HL-60 (cell line): ENCODE results near the gene SHB.

Experiments used
- POLR2AphosphoS5 ChIP-seq: IDR thresholded peaks from 2 replicates; pipeline ENCODE4 v1.6.1; 2012; ENCODE audit warnings: low read depth
- TF ChIP-seq, protein P1 (sequence below): IDR thresholded peaks from one replicate; pipeline ENCODE4 v1.5.1; 2011; ENCODE audit warnings: low read length, control low read depth, inconsistent platforms; ENCODE audit not compliant: insufficient read depth
- TF ChIP-seq, protein P2 (sequence below): IDR thresholded peaks from 2 replicates; pipeline ENCODE4 v1.6.1; 2012; ENCODE audit warnings: low read depth; ENCODE audit not compliant: insufficient replicate concordance

DNA sequence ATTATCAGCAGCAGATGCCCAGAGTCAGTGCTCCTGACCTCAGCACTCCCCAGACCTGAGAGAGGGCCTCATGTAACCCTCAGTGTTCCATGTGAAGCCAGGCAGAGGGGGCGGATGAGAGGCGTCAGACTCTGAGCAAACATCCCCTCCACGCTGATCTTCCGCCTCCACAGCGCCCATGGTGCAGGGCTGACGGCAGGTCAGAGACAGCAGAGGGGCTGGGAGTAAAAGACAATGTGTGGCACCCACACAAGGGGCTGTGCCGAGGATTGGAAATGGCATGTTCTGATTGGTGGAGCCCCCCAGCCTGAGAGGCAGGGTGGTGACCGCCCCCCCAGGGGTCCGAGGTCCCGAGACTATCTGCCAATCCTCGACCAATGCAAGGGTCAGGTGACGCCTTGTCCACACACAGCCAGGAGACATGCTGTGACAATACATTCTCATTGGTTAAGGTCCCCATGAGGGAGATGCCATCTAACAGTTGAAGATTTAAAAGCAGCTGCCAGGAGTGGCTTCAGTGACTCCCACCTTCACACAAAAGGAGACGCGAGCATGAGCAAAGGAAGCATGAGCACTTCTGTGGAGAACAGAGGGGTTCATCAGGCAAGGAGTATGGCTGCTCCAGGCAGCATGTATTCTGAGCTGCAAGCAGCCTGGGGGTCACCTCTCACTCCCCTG lies 145.8 kb downstream of the SHB start:
- TF ChIP-seq, protein P1, sequence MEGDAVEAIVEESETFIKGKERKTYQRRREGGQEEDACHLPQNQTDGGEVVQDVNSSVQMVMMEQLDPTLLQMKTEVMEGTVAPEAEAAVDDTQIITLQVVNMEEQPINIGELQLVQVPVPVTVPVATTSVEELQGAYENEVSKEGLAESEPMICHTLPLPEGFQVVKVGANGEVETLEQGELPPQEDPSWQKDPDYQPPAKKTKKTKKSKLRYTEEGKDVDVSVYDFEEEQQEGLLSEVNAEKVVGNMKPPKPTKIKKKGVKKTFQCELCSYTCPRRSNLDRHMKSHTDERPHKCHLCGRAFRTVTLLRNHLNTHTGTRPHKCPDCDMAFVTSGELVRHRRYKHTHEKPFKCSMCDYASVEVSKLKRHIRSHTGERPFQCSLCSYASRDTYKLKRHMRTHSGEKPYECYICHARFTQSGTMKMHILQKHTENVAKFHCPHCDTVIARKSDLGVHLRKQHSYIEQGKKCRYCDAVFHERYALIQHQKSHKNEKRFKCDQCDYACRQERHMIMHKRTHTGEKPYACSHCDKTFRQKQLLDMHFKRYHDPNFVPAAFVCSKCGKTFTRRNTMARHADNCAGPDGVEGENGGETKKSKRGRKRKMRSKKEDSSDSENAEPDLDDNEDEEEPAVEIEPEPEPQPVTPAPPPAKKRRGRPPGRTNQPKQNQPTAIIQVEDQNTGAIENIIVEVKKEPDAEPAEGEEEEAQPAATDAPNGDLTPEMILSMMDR: no peak
- TF ChIP-seq POLR2AphosphoS5: no peak
- TF ChIP-seq, protein P2, sequence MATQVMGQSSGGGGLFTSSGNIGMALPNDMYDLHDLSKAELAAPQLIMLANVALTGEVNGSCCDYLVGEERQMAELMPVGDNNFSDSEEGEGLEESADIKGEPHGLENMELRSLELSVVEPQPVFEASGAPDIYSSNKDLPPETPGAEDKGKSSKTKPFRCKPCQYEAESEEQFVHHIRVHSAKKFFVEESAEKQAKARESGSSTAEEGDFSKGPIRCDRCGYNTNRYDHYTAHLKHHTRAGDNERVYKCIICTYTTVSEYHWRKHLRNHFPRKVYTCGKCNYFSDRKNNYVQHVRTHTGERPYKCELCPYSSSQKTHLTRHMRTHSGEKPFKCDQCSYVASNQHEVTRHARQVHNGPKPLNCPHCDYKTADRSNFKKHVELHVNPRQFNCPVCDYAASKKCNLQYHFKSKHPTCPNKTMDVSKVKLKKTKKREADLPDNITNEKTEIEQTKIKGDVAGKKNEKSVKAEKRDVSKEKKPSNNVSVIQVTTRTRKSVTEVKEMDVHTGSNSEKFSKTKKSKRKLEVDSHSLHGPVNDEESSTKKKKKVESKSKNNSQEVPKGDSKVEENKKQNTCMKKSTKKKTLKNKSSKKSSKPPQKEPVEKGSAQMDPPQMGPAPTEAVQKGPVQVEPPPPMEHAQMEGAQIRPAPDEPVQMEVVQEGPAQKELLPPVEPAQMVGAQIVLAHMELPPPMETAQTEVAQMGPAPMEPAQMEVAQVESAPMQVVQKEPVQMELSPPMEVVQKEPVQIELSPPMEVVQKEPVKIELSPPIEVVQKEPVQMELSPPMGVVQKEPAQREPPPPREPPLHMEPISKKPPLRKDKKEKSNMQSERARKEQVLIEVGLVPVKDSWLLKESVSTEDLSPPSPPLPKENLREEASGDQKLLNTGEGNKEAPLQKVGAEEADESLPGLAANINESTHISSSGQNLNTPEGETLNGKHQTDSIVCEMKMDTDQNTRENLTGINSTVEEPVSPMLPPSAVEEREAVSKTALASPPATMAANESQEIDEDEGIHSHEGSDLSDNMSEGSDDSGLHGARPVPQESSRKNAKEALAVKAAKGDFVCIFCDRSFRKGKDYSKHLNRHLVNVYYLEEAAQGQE: no peak
